GM12891 (cell line): ENCODE data around the gene LMCD1.

ENCODE experiments used
- POLR2A ChIP-seq: IDR thresholded peaks from 2 replicates; pipeline ENCODE4 v1.6.1; 2011; ENCODE audit warnings: low read depth, low read length, control low read depth
- POLR2AphosphoS5 ChIP-seq: IDR thresholded peaks from 2 replicates; pipeline ENCODE4 v1.6.1; 2011; ENCODE audit warnings: low read depth, low read length, control low read depth
- POU2F2 ChIP-seq: IDR thresholded peaks from 2 replicates; pipeline ENCODE4 v1.6.1; 2011; ENCODE audit warnings: low read depth, mild to moderate bottlenecking, control low read depth, low read length, moderate library complexity
- SPI1 ChIP-seq: IDR thresholded peaks from 2 replicates; pipeline ENCODE4 v1.6.1; 2011; ENCODE audit warnings: low read depth, low read length, control low read depth
- TAF1 ChIP-seq: IDR thresholded peaks from 2 replicates; pipeline ENCODE4 v1.6.1; 2011; ENCODE audit warnings: low read depth, low read length, control low read depth

GRCh38 chr3:8542190-8543135 is 40.8 kb downstream of the LMCD1 start:
- TF ChIP-seq POLR2A (no peak), TAF1 (no peak), POLR2AphosphoS5 (no peak), SPI1 (no peak), POU2F2 (no peak)
